Activated CD8-positive, alpha-beta T cell treated with anti-CD3 and anti-CD28 coated beads for 36 hours (primary cell): ENCODE results near the gene NCOA5. TPM values are rescaled to one million over a fixed set of nuclear protein-coding genes. Genes with fewer than 3 reads are reported as not detected.

ENCODE experiments used
- ATAC-seq: fragments of 200-7000 bp; cut with Tn5 transposase; one replicate; pipeline ENCODE4 v1.10.0; 2021; ENCODE audit warnings: mild to moderate bottlenecking, moderate library complexity
- CTCF ChIA-PET: fragments of 350-600 bp; sonication (Branson Sonifier 250); formaldehyde crosslinking; loops from one replicate; lab custom pipeline; 2021; ENCODE audit warnings: antibody characterized with exemption; lab: Charles Lee
- POLR2A ChIA-PET: fragments of 350-600 bp; sonication (Branson Sonifier 250); formaldehyde crosslinking; loops from one replicate; lab custom pipeline; 2021; ENCODE audit warnings: antibody characterized with exemption; lab: Charles Lee
- DNase-seq: peaks from one replicate; pipeline ENCODE4 v3.0.0-alpha.2; 2020
- H3K27ac Mint-ChIP-seq: one replicate; pipeline ENCODE4 v1.8.0; 2021; ENCODE audit warnings: mild to moderate bottlenecking, mixed read lengths
- H3K27me3 Mint-ChIP-seq: one replicate; pipeline ENCODE4 v1.8.0; 2021; ENCODE audit warnings: mixed read lengths
- H3K36me3 Mint-ChIP-seq: one replicate; pipeline ENCODE4 v1.8.0; 2021; ENCODE audit warnings: low read depth, mixed read lengths
- H3K4me1 Mint-ChIP-seq: one replicate; pipeline ENCODE4 v1.8.0; 2021; ENCODE audit warnings: low read depth, mixed read lengths
- H3K4me3 Mint-ChIP-seq: one replicate; pipeline ENCODE4 v1.8.0; 2021; ENCODE audit warnings: mild to moderate bottlenecking, moderate library complexity, mixed read lengths
- H3K9me3 Mint-ChIP-seq: one replicate; pipeline ENCODE4 v1.8.0; 2021; ENCODE audit warnings: mixed read lengths
- intact Hi-C: fragments of 100-400 bp; cut with micrococcal nuclease; formaldehyde crosslinking; loops from one replicate; pipeline ENCODE4 v1.10.0; 2022
- total RNA-seq, 2 experiments: library from RNA; stranded (reverse); gene quantifications; one replicate each; pipeline ENCODE4 v1.2.3, GENCODE V29; 2021
- TF ChIP-seq, protein P1 (sequence below): fragments of 200-600 bp; IDR thresholded peaks from one replicate; pipeline ENCODE4 v1.8.0; 2022; ENCODE audit warnings: antibody characterized with exemption, mild to moderate bottlenecking

Gene NCOA5
- total RNA-seq, 2 experiments from 2014 or later, result 13.1 to 16.8 TPM

DNA sequence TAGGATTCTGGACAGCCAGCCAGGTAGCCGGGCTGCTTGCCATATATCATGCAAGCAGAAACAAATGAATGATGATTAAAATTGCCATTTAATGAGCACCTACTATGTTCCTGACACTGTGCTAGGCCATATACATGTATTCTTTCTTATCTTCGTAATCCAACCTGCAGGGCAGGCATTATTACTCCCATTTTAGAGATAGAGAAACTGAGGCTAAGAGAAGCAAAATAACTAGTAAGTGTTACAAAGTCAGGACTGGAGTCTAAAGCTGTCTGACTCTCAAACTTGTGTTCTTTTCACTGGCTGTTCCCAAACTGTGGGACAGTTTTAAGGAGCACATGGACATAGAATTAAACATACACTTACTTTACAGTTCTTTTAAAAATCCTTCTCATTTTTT lies 30.4 kb upstream of the NCOA5 start:
- Mint-ChIP-seq H3K27me3 (peaks cover 10% of the 10 kb centered on the region), H3K4me1 (peaks cover 17% of the 10 kb centered on the region), H3K27ac (no peak overlapping the region), H3K36me3 (no peaks in the 10 kb centered on the region), H3K9me3 (no peaks in the 10 kb centered on the region), H3K4me3 (no peak overlapping the region)
- intact Hi-C loops, result no loop called here
- TF ChIP-seq, protein P1, sequence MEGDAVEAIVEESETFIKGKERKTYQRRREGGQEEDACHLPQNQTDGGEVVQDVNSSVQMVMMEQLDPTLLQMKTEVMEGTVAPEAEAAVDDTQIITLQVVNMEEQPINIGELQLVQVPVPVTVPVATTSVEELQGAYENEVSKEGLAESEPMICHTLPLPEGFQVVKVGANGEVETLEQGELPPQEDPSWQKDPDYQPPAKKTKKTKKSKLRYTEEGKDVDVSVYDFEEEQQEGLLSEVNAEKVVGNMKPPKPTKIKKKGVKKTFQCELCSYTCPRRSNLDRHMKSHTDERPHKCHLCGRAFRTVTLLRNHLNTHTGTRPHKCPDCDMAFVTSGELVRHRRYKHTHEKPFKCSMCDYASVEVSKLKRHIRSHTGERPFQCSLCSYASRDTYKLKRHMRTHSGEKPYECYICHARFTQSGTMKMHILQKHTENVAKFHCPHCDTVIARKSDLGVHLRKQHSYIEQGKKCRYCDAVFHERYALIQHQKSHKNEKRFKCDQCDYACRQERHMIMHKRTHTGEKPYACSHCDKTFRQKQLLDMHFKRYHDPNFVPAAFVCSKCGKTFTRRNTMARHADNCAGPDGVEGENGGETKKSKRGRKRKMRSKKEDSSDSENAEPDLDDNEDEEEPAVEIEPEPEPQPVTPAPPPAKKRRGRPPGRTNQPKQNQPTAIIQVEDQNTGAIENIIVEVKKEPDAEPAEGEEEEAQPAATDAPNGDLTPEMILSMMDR, result no peak
- POLR2A ChIA-PET, result interaction anchor here (1.0 kb wide), 1 partner anchor 12 kb away, joined by 3 read pairs; no protein-coding TSS in a partner anchor
- ATAC-seq, result no peak
- CTCF ChIA-PET, result interaction anchor here (0.8 to 1.6 kb wide), 4 partner anchors 13 to 229 kb away, joined by 3 to 6 read pairs (median 4); no protein-coding TSS in a partner anchor
- DNase-seq, result no peak

GRCh38 chr20:46119547-46119946 lies 29.8 kb upstream of the NCOA5 start:
- ChIA-PET CTCF (interaction anchor here (0.9 to 1.6 kb wide), 3 partner anchors 9 to 230 kb away, joined by 3 to 6 read pairs (median 5); no protein-coding TSS in a partner anchor), POLR2A (no interaction called here)
- TF ChIP-seq, protein P1, result no peak
- Mint-ChIP-seq H3K36me3 (no peaks in the 10 kb centered on the region), H3K27ac (no peak overlapping the region), H3K4me1 (peaks cover 17% of the 10 kb centered on the region), H3K9me3 (no peaks in the 10 kb centered on the region), H3K27me3 (peaks cover 10% of the 10 kb centered on the region), H3K4me3 (peak overlapping the region; percentile 88)
- DNase-seq, result no peak
- no peak for ATAC-seq
- intact Hi-C loops, result no loop called here

DNA sequence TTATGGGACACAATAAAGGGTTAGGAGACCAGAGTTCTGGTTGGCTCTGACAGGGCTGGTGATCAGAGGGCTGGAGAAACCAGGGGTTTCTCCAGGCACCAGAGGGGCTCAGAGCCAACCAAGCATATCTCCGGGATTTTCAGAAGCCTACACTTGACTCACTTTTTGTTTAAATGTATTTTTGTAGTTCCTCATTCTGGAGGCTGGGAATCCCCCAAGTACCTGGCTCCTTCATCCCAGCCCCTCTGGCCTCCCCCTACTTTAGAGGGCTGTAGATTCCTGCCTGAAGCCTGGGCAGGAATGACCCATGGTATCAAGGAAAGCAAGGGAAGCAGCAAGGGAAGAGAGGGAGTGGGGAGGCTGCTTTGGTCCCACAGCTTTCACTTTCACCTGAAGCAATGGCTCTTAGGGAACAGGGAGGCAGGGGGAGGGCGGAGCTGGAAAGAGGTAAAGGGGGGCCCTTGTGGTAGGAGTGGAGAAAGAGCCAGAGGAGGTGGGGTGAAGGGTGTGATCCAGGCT lies 29.3 kb upstream of the NCOA5 start:
- TF ChIP-seq, protein P1, result no peak
- H3K27me3 Mint-ChIP-seq, result peaks cover 10% of the 10 kb centered on the region
- intact Hi-C loops, result no loop called here
- no peaks in the 10 kb centered on the region for H3K9me3 Mint-ChIP-seq
- no peak overlapping the region for H3K27ac Mint-ChIP-seq
- ChIA-PET CTCF (interaction anchor here (0.9 to 1.6 kb wide), 3 partner anchors 9 to 230 kb away, joined by 3 to 6 read pairs (median 5); no protein-coding TSS in a partner anchor), POLR2A (no interaction called here)
- peak overlapping the region; percentile 88 for H3K4me3 Mint-ChIP-seq
- no peak for DNase-seq
- ATAC-seq, result no peak
- peaks cover 17% of the 10 kb centered on the region for H3K4me1 Mint-ChIP-seq
- H3K36me3 Mint-ChIP-seq, result no peaks in the 10 kb centered on the region

GRCh38 chr20:46118481-46119020 lies 28.8 kb upstream of the NCOA5 start:
- CTCF ChIA-PET, result interaction anchor here (1.0 to 1.9 kb wide), 3 partner anchors 10 to 231 kb away, joined by 5 to 6 read pairs (median 6); no protein-coding TSS in a partner anchor
- H3K27me3 Mint-ChIP-seq, result peaks cover 13% of the 10 kb centered on the region
- no peak overlapping the region for H3K27ac Mint-ChIP-seq
- H3K36me3 Mint-ChIP-seq, result no peaks in the 10 kb centered on the region
- POLR2A ChIA-PET, result no interaction called here
- ATAC-seq (peak; percentile 63), DNase-seq (peak; percentile 17)
- peaks cover 17% of the 10 kb centered on the region for H3K4me1 Mint-ChIP-seq
- TF ChIP-seq, protein P1, result no peak
- intact Hi-C loops, result no loop called here
- H3K9me3 Mint-ChIP-seq, result no peaks in the 10 kb centered on the region
- peak overlapping the region; percentile 88 for H3K4me3 Mint-ChIP-seq
